T-cell (primary cell): ENCODE measurements around the gene SSPN. TPM values are rescaled to one million over a fixed set of nuclear protein-coding genes. Genes with fewer than 3 reads are reported as not detected.

Experiments used
- ATAC-seq, 4 experiments: fragments of 200-7000 bp in 3 of 4; fragments of 150-1000 bp in 1 of 4; cut with Tn5 transposase; replicated peaks in 1 of 4; 1 replicate in 3 of 4; 2 replicates in 1 of 4; pipeline ENCODE4 v1.10.0; 2021; ENCODE audit warnings: moderate library complexity in 3 of 4, mild to moderate bottlenecking in 2 of 4, moderate number of reproducible peaks in 1 of 4
- CTCF ChIA-PET, 2 donors: fragments of 300-600 bp; sonication (Branson Sonifier 250); formaldehyde crosslinking; loops; one replicate each; lab custom pipeline; 2022; ENCODE audit warnings: antibody characterized with exemption in 2 of 2; lab: Charles Lee
- POLR2A ChIA-PET, 2 donors: fragments of 300-600 bp; sonication (Branson Sonifier 250); formaldehyde crosslinking; loops; one replicate each; lab custom pipeline; 2022; ENCODE audit warnings: antibody characterized with exemption in 2 of 2; lab: Charles Lee
- DNase-seq, 35 experiments: peaks; one replicate each; pipeline versions ENCODE4 v3.0.0 to v3.0.0-alpha.2; 2013 to 2023
- H3K27ac ChIP-seq: one replicate; pipeline ENCODE4 v1.5.1; 2013; ENCODE audit warnings: low read length
- H3K27me3 ChIP-seq, 2 experiments: replicated peaks in 1 of 2; 1 replicate in 1 of 2; 2 replicates in 1 of 2; pipeline versions ENCODE4 v1.6.1 to v1.7.0; 2013; ENCODE audit warnings: low read length in 1 of 2, mixed read lengths in 1 of 2; ENCODE audit not compliant: control insufficient read depth in 2 of 2, insufficient read depth in 2 of 2; ENCODE audit errors: extremely low read depth in 1 of 2
- H3K36me3 ChIP-seq, 2 donors: 1 replicate in 1 of 2; 2 replicates in 1 of 2; pipeline versions ENCODE4 v1.6.1 to v1.7.0; 2013; ENCODE audit warnings: low read length in 1 of 2; ENCODE audit not compliant: control insufficient read depth in 2 of 2, insufficient read depth in 1 of 2; ENCODE audit errors: extremely low read depth in 1 of 2
- H3K4me1 ChIP-seq, 2 experiments: 1 replicate in 1 of 2; 2 replicates in 1 of 2; pipeline versions ENCODE4 v1.6.1 to v1.7.0; 2013; ENCODE audit warnings: low read length in 2 of 2, mixed read lengths in 1 of 2; ENCODE audit not compliant: insufficient read depth in 2 of 2, control insufficient read depth in 1 of 2; ENCODE audit errors: extremely low read depth in 1 of 2
- H3K4me3 ChIP-seq, 2 donors: 1 replicate in 1 of 2; 2 replicates in 1 of 2; pipeline versions ENCODE4 v1.5.1 to v1.7.0; 2013; ENCODE audit warnings: mild to moderate bottlenecking in 2 of 2, low read length in 1 of 2, moderate library complexity in 1 of 2; ENCODE audit not compliant: control insufficient read depth in 1 of 2; ENCODE audit errors: extremely low read depth in 1 of 2
- H3K9me3 ChIP-seq: 2 replicates; pipeline ENCODE4 v1.7.0; 2013
- H3K27ac Mint-ChIP-seq, 2 donors: one replicate each; pipeline ENCODE4 v1.8.0; 2020 to 2021; ENCODE audit warnings: mild to moderate bottlenecking in 2 of 2, mixed read lengths in 2 of 2
- H3K27me3 Mint-ChIP-seq, 2 donors: one replicate each; pipeline ENCODE4 v1.8.0; 2021 to 2022; ENCODE audit warnings: mixed read lengths in 2 of 2
- H3K36me3 Mint-ChIP-seq: one replicate; pipeline ENCODE4 v1.8.0; 2021; ENCODE audit warnings: mixed read lengths
- H3K4me1 Mint-ChIP-seq, 3 donors: one replicate each; pipeline ENCODE4 v1.8.0; 2020 to 2022; ENCODE audit warnings: mixed read lengths in 3 of 3, mild to moderate bottlenecking in 1 of 3
- H3K4me3 Mint-ChIP-seq, 3 donors: one replicate each; pipeline ENCODE4 v1.8.0; 2020 to 2022; ENCODE audit warnings: mild to moderate bottlenecking in 3 of 3, mixed read lengths in 3 of 3, moderate library complexity in 3 of 3
- H3K9me3 Mint-ChIP-seq, 3 donors: one replicate each; pipeline ENCODE4 v1.8.0; 2020 to 2022; ENCODE audit warnings: mixed read lengths in 3 of 3
- WGBS: methylation state at CpG from one replicate; pipeline ENCODE4 v1.1.5; 2013; ENCODE audit warnings: missing lambda C conversion rate; ENCODE audit not compliant: insufficient coverage; 5-methylcytosine and 5-hydroxymethylcytosine counted together
- total RNA-seq, 35 experiments: library from RNA in 6 of 35; stranded (reverse) in 6 of 35; fragments of 120-200 nt in 1 of 35; gene quantifications; one replicate each; pipeline versions ENCODE4 v1.2.1 to v1.2.4 and lab custom pipeline; 2013 to 2026

Gene SSPN
- under 1 TPM; 0.06 to 0.33 (median 0.15) TPM for total RNA-seq
- total RNA-seq (2013) = 0.28 TPM
- 0 to 0.36 (median 0) reads per million in 29 experiments for total RNA-seq (lab: John Stamatoyannopoulos, UW)

- Mint-ChIP-seq H3K27ac (no peak within 1 kb of the TSS), H3K36me3 (no peaks in the 10 kb centered on the region), H3K4me1 (peaks cover 7 to 12% (median 11%) of the 10 kb centered on the region in 3 donors), H3K9me3 (no peaks in the 10 kb centered on the region), H3K27me3 (peaks cover 40 to 58% of the 10 kb centered on the region in 2 donors), H3K4me3 (peak within 1 kb of the TSS; percentile 51 to 71 (median 67))
- no peak for DNase-seq
- no peaks in the 10 kb centered on the region for H3K9me3 ChIP-seq
- peaks cover 2 to 7% of the 10 kb centered on the region in 2 experiments for H3K4me1 ChIP-seq
- peaks cover 0 to 16% of the 10 kb centered on the region in 2 experiments for H3K27me3 ChIP-seq
- no peaks in the 10 kb centered on the region for H3K36me3 ChIP-seq
- ChIA-PET POLR2A (no interaction called here), CTCF (interaction anchor here in 1 of 2 donors (0.5 kb wide), 1 partner anchor 30 kb away, joined by 3 read pairs; no protein-coding TSS in a partner anchor)
- peak within 1 kb of the TSS in 1 of 2 donors; percentile 83 for H3K4me3 ChIP-seq
- no peak for ATAC-seq
- 0% methylated on average over 20 of the region's 35 CpGs for WGBS
- no peak within 1 kb of the TSS for H3K27ac ChIP-seq
Measured at GRCh38 chr12:26195250-26195640, at the start of gene SSPN. TSS of gene SSPN (plus strand) at chr12:26195573. CDS start at chr12:26195673, 100 bp downstream.

GRCh38 chr12:26148291-26148690, 47.1 kb upstream of the SSPN start:
- peaks cover 0 to 8% of the 10 kb centered on the region in 2 experiments for H3K27me3 ChIP-seq
- Mint-ChIP-seq H3K9me3 (no peaks in the 10 kb centered on the region), H3K27me3 (peaks cover 8 to 13% of the 10 kb centered on the region in 2 donors), H3K27ac (no peak overlapping the region), H3K4me1 (no peaks in the 10 kb centered on the region), H3K4me3 (no peak overlapping the region), H3K36me3 (no peaks in the 10 kb centered on the region)
- 86% methylated on average over 2 of the region's 7 CpGs for WGBS
- H3K36me3 ChIP-seq = no peaks in the 10 kb centered on the region
- POLR2A ChIA-PET = no interaction called here
- no peaks in the 10 kb centered on the region for H3K9me3 ChIP-seq
- H3K4me3 ChIP-seq = no peak overlapping the region
- H3K27ac ChIP-seq = no peak overlapping the region
- peaks cover 0 to 2% of the 10 kb centered on the region in 2 experiments for H3K4me1 ChIP-seq
- CTCF ChIA-PET = interaction anchor here (0.5 kb wide), 3 partner anchors 26 to 498 kb away, joined by 3 to 4 read pairs (median 3); no protein-coding TSS in a partner anchor
- no peak for DNase-seq
- no peak for ATAC-seq

GRCh38 chr12:26149968-26150500, 45.3 kb upstream of the SSPN start:
- WGBS = 17% methylated on average over 1 of the region's 5 CpGs
- Mint-ChIP-seq H3K4me3 (no peak overlapping the region), H3K9me3 (no peaks in the 10 kb centered on the region), H3K27ac (no peak overlapping the region), H3K4me1 (no peaks in the 10 kb centered on the region), H3K27me3 (peaks cover 8 to 13% of the 10 kb centered on the region in 2 donors), H3K36me3 (no peaks in the 10 kb centered on the region)
- POLR2A ChIA-PET = no interaction called here
- no peak for ATAC-seq
- CTCF ChIA-PET = no interaction called here
- H3K9me3 ChIP-seq = no peaks in the 10 kb centered on the region
- no peak for DNase-seq
- peaks cover 0 to 2% of the 10 kb centered on the region in 2 experiments for H3K4me1 ChIP-seq
- H3K4me3 ChIP-seq = no peak overlapping the region
- no peaks in the 10 kb centered on the region for H3K36me3 ChIP-seq
- no peak overlapping the region for H3K27ac ChIP-seq
- H3K27me3 ChIP-seq = peaks cover 0 to 8% of the 10 kb centered on the region in 2 experiments

- H3K27ac ChIP-seq = no peak overlapping the region
- no peaks in the 10 kb centered on the region for H3K9me3 ChIP-seq
- no peaks in the 10 kb centered on the region for H3K4me1 Mint-ChIP-seq
- ATAC-seq = no peak
- no peak overlapping the region for H3K27ac Mint-ChIP-seq
- H3K4me3 Mint-ChIP-seq = no peak overlapping the region
- no peak for DNase-seq
- peaks cover 8 to 13% of the 10 kb centered on the region in 2 donors for H3K27me3 Mint-ChIP-seq
- CTCF ChIA-PET = no interaction called here
- no peak overlapping the region for H3K4me3 ChIP-seq
- POLR2A ChIA-PET = no interaction called here
- WGBS = 86% methylated on average over 1 of the region's 2 CpGs
- no peaks in the 10 kb centered on the region for H3K9me3 Mint-ChIP-seq
- peaks cover 0 to 3% of the 10 kb centered on the region in 2 experiments for H3K27me3 ChIP-seq
- H3K36me3 Mint-ChIP-seq = no peaks in the 10 kb centered on the region
- H3K4me1 ChIP-seq = peaks cover 0 to 2% of the 10 kb centered on the region in 2 experiments
- no peaks in the 10 kb centered on the region for H3K36me3 ChIP-seq
Measured at GRCh38 chr12:26150736-26151450, 44.5 kb upstream of the SSPN start.

GRCh38 chr12:26152507-26153102, 42.8 kb upstream of the SSPN start:
- H3K4me3 ChIP-seq = no peak overlapping the region
- H3K36me3 Mint-ChIP-seq = no peaks in the 10 kb centered on the region

GRCh38 chr12:26153421-26154154, 41.8 kb upstream of the SSPN start:
- no peaks in the 10 kb centered on the region for H3K27me3 ChIP-seq
- DNase-seq (no peak), ATAC-seq (no peak)
- CTCF ChIA-PET = no interaction called here
- H3K4me1 ChIP-seq = peaks cover 0 to 2% of the 10 kb centered on the region in 2 experiments
- no peaks in the 10 kb centered on the region for H3K36me3 ChIP-seq
- WGBS = 86% methylated on average over 3 of the region's 5 CpGs
- Mint-ChIP-seq H3K27ac (no peak overlapping the region), H3K36me3 (no peaks in the 10 kb centered on the region), H3K9me3 (no peaks in the 10 kb centered on the region), H3K4me3 (no peak overlapping the region), H3K4me1 (peaks cover 0 to 1% (median 0%) of the 10 kb centered on the region in 3 donors), H3K27me3 (peaks cover 8 to 12% of the 10 kb centered on the region in 2 donors)
- H3K4me3 ChIP-seq = no peak overlapping the region
- POLR2A ChIA-PET = no interaction called here
- H3K9me3 ChIP-seq = no peaks in the 10 kb centered on the region
- no peak overlapping the region for H3K27ac ChIP-seq

More at GRCh38 chr12:26152507-26153102, 42.8 kb upstream of the SSPN start:
- ATAC-seq (no peak), DNase-seq (no peak)
- Mint-ChIP-seq H3K4me1 (peaks cover 0 to 1% (median 0%) of the 10 kb centered on the region in 3 donors), H3K9me3 (no peaks in the 10 kb centered on the region), H3K27ac (no peak overlapping the region), H3K4me3 (no peak overlapping the region), H3K27me3 (peaks cover 8 to 9% of the 10 kb centered on the region in 2 donors)
- Histone ChIP-seq H3K27ac (no peak overlapping the region), H3K27me3 (peaks cover 0 to 3% of the 10 kb centered on the region in 2 experiments), H3K36me3 (no peaks in the 10 kb centered on the region), H3K9me3 (no peaks in the 10 kb centered on the region), H3K4me1 (peaks cover 0 to 2% of the 10 kb centered on the region in 2 experiments)
- WGBS = 69% methylated on average over 2 of the region's 2 CpGs
- ChIA-PET CTCF (no interaction called here), POLR2A (no interaction called here)
